ENCODE data around the gene CCDC7. TPM values are rescaled to one million over a fixed set of nuclear protein-coding genes. Genes with fewer than 3 reads are reported as not detected.
"Not testable (repeated sequence)": the region's sequence is repeated elsewhere in the genome, so short reads cannot be mapped to it uniquely, and the experiment has no call there.

Gene CCDC7
- total RNA-seq, 2 experiments from 2014 or later, result 12.7 to 15.2 TPM

DNA sequence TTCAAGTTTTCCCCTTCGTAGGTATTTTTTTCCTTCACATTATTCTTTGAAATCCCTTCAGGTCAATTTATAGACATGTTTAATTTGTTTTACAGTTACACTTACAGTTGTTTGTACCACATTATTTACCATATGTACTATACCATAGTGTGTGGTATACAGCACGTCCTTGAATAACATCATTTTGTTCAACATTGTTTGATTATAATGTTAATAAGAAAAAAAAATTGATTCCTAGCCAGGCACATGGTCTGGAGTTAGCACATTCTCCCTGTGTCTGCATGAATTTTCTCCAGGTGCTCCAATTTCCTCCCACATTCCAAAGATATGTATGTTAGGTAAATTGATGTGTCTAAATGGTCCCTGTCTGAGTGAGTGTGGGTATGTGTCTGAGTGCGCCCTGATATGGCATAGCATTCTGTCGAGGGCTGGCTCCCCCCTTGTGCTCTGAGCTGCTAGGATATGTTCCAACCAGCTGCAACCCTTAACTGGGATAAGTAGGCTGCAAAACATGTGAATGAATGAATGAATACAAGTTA, 247.6 kb downstream of the CCDC7 start:
- CTCF ChIA-PET, result no interaction called here
- Mint-ChIP-seq H3K4me1 (no peaks in the 10 kb centered on the region), H3K9me3 (peaks cover 8% of the 10 kb centered on the region), H3K36me3 (ENCODE audit: low read depth) (no peaks in the 10 kb centered on the region), H3K27ac (no peak overlapping the region), H3K4me3 (no peak overlapping the region), H3K27me3 (no peaks in the 10 kb centered on the region)
- no peak for DNase-seq
- POLR2A ChIA-PET, result interaction anchor here (1.1 kb wide), 1 partner anchor 13 kb away, joined by 3 read pairs; no protein-coding TSS in a partner anchor

DNA sequence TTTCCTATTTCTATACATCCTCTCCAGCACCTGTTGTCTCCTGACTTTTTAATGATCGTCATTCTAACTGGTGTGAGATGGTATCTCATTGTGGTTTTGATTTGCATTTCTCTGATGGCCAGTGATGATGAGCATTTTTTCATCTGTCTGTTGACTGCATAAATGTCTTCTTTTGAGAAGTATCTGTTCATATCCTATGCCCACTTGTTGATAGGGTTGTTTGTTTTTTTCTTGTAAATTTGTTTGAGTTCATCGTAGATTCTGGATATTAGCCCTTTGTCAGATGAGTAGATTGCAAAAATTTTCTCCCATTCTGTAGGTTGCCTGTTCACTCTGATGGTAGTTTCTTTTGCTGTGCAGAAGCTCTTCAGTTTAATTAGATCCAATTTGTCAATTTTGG, 253.7 kb downstream of the CCDC7 start:
- H3K27me3 Mint-ChIP-seq; H3K36me3 Mint-ChIP-seq (ENCODE audit: low read depth); DNase-seq; CTCF ChIA-PET; H3K4me3 Mint-ChIP-seq; POLR2A ChIA-PET; H3K27ac Mint-ChIP-seq; H3K4me1 Mint-ChIP-seq: not testable (repeated sequence)
- peaks cover 17% of the 10 kb centered on the region for H3K9me3 Mint-ChIP-seq

GRCh38 chr10:32713560-32713959, 267.6 kb downstream of the CCDC7 start:
- ChIA-PET CTCF (no interaction called here), POLR2A (no interaction called here)
- Mint-ChIP-seq H3K27me3 (no peaks in the 10 kb centered on the region), H3K4me1 (no peaks in the 10 kb centered on the region), H3K9me3 (peaks cover 24% of the 10 kb centered on the region), H3K27ac (no peak overlapping the region), H3K4me3 (no peak overlapping the region), H3K36me3 (ENCODE audit: low read depth) (no peaks in the 10 kb centered on the region)
- DNase-seq, result no peak

DNA sequence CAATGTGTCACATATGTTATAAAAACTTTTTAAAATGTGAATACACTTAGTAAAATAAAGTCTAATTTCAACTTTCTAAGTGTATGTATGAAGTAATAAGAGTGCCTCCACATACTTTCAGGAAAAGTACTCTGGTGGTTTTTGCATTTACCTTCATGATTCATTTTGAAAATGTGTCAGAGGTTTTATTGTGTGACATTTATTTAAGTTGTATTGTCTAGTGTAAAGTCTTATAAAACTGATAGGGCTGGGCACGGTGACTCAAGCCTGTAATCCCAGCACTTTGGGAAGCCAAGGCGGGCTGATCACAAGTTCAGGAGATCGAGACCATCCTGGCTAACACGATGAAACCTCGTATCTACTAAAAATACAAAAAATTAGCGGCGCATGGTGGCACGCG, 285.6 kb downstream of the CCDC7 start:
- DNase-seq, result no peak
- H3K4me3 Mint-ChIP-seq, result no peak overlapping the region
- ChIA-PET CTCF (no interaction called here), POLR2A (no interaction called here)
- H3K9me3 Mint-ChIP-seq, result no peaks in the 10 kb centered on the region
- H3K4me1 Mint-ChIP-seq, result no peaks in the 10 kb centered on the region
- H3K27me3 Mint-ChIP-seq, result no peaks in the 10 kb centered on the region
- H3K36me3 Mint-ChIP-seq (ENCODE audit: low read depth), result no peaks in the 10 kb centered on the region
- no peak overlapping the region for H3K27ac Mint-ChIP-seq

DNA sequence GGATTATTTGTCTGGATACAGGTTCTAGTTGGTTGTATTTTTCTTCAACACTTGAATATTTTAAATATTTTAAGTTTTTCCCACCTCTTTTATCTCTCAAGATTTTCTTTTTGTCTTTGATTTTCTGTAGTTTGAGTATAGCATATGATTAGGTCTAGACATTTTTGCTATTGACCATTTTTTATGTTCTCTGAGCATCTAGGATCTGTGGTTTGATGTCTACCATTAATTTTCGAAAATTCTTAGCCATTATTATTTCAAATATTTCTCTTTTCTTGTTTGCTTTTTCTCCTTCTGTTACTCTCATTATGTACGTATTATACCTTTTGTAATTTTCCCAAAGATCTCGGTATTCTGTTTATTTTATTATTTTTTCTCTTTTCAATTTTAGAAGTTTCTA, 293.0 kb downstream of the CCDC7 start:
- DNase-seq, result no peak
- H3K36me3 Mint-ChIP-seq (ENCODE audit: low read depth), result no peaks in the 10 kb centered on the region
- ChIA-PET POLR2A (no interaction called here), CTCF (no interaction called here)
- no peaks in the 10 kb centered on the region for H3K9me3 Mint-ChIP-seq
- no peak overlapping the region for H3K4me3 Mint-ChIP-seq
- H3K27me3 Mint-ChIP-seq, result no peaks in the 10 kb centered on the region
- H3K27ac Mint-ChIP-seq, result no peak overlapping the region
- H3K4me1 Mint-ChIP-seq, result no peaks in the 10 kb centered on the region

DNA sequence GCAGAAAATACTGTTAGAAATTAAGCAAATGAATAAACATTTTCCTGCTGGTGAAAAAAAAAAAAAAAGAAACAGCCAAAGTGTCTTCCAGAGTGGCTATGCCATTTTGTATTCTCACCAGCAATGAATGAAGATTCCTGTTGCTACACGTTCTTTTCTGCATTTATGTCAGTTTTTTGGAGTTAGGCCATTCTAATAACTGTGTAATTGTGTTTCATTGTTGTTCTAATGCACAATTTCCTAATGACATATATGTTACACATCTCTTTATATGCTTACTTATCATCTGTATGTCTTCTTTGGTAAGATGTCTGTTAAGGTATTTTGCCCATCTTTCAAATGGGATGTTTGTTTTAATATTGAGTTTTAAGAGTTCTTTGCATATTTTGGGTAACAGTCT, 298.4 kb downstream of the CCDC7 start:
- CTCF ChIA-PET, result no interaction called here
- H3K4me1 Mint-ChIP-seq, result no peaks in the 10 kb centered on the region
- H3K4me3 Mint-ChIP-seq, result no peak overlapping the region
- POLR2A ChIA-PET, result no interaction called here
- no peak overlapping the region for H3K27ac Mint-ChIP-seq
- no peak for DNase-seq
- peaks cover 4% of the 10 kb centered on the region for H3K36me3 Mint-ChIP-seq (ENCODE audit: low read depth)
- no peaks in the 10 kb centered on the region for H3K27me3 Mint-ChIP-seq
- H3K9me3 Mint-ChIP-seq, result no peaks in the 10 kb centered on the region

DNA sequence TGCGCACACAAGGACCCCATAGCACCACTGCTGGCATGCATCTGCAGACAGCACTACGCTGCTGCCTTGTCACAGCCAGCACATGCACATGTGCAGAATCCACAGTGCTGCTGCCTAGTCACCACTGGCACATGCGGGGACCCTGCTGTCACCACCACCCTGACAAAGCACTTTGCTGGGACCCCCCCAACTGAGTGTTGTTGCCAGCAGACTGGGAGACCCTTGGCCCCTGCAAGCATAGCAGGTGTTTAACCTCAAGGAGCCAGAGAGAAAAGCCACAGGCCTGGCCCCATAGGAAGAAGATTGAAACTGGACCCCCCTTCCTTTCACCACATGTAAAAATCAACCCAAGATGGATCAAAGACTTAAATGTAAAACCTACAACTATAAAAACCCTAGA, 300.9 kb downstream of the CCDC7 start:
- no peaks in the 10 kb centered on the region for H3K27me3 Mint-ChIP-seq
- H3K27ac Mint-ChIP-seq, result no peak overlapping the region
- no peaks in the 10 kb centered on the region for H3K9me3 Mint-ChIP-seq
- CTCF ChIA-PET, result no interaction called here
- no peaks in the 10 kb centered on the region for H3K4me1 Mint-ChIP-seq
- POLR2A ChIA-PET, result no interaction called here
- H3K4me3 Mint-ChIP-seq, result no peak overlapping the region
- H3K36me3 Mint-ChIP-seq (ENCODE audit: low read depth), result peaks cover 4% of the 10 kb centered on the region
- DNase-seq, result no peak

DNA sequence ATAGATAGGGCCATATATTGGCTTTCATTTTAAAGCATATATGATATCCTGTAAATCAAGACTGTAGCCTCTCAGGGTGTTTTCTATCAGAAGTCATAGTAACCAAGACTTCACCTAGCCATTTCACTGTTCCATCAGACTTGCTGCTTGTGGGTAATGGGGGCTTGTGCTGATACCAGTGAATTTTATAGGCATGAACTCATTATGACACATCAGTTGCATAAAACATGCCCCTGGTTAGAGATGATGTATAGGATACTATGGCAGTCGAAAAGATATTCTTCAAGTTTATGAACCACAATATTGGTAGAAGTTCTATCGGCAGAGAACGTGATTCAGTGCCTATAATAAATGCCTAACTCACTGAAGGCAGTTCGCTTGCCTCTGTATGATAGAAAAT, 305.6 kb downstream of the CCDC7 start:
- peaks cover 2% of the 10 kb centered on the region for H3K36me3 Mint-ChIP-seq (ENCODE audit: low read depth)
- H3K27me3 Mint-ChIP-seq, result no peaks in the 10 kb centered on the region
- H3K4me1 Mint-ChIP-seq, result no peaks in the 10 kb centered on the region
- CTCF ChIA-PET, result no interaction called here
- peaks cover 5% of the 10 kb centered on the region for H3K9me3 Mint-ChIP-seq
- no peak for DNase-seq
- POLR2A ChIA-PET, result no interaction called here
- no peak overlapping the region for H3K4me3 Mint-ChIP-seq
- no peak overlapping the region for H3K27ac Mint-ChIP-seq

DNA sequence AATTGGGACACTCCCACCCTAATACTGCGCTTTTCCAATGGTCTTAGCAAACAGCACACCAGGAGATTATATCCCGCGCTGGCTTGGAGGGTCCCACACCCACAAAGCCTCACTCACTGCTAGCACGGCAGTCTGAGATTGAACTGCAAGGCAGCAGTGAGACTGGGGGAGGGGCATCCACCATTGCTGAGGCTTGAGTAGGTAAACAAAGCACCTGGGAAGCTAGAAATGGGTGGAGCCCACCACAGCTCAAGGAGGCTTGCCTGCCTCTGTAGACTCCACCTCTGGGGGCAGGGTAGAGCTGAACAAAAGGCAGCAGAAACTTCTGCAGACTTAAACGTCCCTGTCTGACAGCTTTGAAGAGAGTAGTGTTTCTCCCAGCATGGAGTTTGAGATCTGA, 309.0 kb downstream of the CCDC7 start:
- CTCF ChIA-PET, POLR2A ChIA-PET: not testable (repeated sequence)
- peaks cover 16% of the 10 kb centered on the region for H3K9me3 Mint-ChIP-seq

GRCh38 chr10:32771217-32771616, 325.3 kb downstream of the CCDC7 start:
- Mint-ChIP-seq H3K27ac (no peak overlapping the region), H3K4me1 (no peaks in the 10 kb centered on the region), H3K27me3 (no peaks in the 10 kb centered on the region), H3K9me3 (peaks cover 16% of the 10 kb centered on the region), H3K4me3 (no peak overlapping the region), H3K36me3 (ENCODE audit: low read depth) (peaks cover 5% of the 10 kb centered on the region)
- POLR2A ChIA-PET, result no interaction called here
- no peak for DNase-seq
- CTCF ChIA-PET, result interaction anchor here (0.6 kb wide), 1 partner anchor 380 kb away, joined by 4 read pairs; no protein-coding TSS in a partner anchor

More for the DNA sequence above, 309.0 kb downstream of the CCDC7 start:
- not testable (repeated sequence) for H3K4me3 Mint-ChIP-seq; H3K4me1 Mint-ChIP-seq; DNase-seq; H3K27ac Mint-ChIP-seq; H3K27me3 Mint-ChIP-seq; H3K36me3 Mint-ChIP-seq (ENCODE audit: low read depth)

DNA sequence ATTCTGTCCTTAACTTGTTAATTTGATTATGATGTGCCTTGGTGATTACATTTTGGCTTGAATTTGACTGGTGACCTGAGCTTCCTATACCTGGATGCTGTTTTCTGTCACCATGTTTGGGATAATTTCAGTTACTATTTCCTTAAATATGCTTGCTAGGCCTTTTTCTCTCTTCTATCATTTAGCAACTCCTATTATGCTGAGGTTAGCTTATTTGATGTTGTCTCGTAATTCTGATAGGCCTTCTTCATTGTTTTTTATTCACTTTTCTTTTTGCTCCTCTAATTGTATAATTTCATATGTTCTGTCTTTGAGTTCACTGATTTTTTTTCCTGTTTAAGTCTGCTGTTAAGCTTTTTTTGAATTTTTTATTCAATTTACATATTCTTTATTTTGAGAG, 327.2 kb downstream of the CCDC7 start:
- DNase-seq, result no peak
- Mint-ChIP-seq H3K27ac (no peak overlapping the region), H3K9me3 (peaks cover 16% of the 10 kb centered on the region), H3K4me3 (no peak overlapping the region), H3K27me3 (no peaks in the 10 kb centered on the region), H3K36me3 (ENCODE audit: low read depth) (peaks cover 5% of the 10 kb centered on the region), H3K4me1 (no peaks in the 10 kb centered on the region)
- ChIA-PET CTCF (no interaction called here), POLR2A (no interaction called here)

GRCh38 chr10:32786968-32787367, 341.0 kb downstream of the CCDC7 start:
- no peaks in the 10 kb centered on the region for H3K4me1 Mint-ChIP-seq
- no peak for DNase-seq
- H3K9me3 Mint-ChIP-seq, result peaks cover 8% of the 10 kb centered on the region
- CTCF ChIA-PET, result no interaction called here
- POLR2A ChIA-PET, result no interaction called here
- no peak overlapping the region for H3K27ac Mint-ChIP-seq
- no peaks in the 10 kb centered on the region for H3K27me3 Mint-ChIP-seq
- no peak overlapping the region for H3K4me3 Mint-ChIP-seq
- H3K36me3 Mint-ChIP-seq (ENCODE audit: low read depth), result no peaks in the 10 kb centered on the region

DNA sequence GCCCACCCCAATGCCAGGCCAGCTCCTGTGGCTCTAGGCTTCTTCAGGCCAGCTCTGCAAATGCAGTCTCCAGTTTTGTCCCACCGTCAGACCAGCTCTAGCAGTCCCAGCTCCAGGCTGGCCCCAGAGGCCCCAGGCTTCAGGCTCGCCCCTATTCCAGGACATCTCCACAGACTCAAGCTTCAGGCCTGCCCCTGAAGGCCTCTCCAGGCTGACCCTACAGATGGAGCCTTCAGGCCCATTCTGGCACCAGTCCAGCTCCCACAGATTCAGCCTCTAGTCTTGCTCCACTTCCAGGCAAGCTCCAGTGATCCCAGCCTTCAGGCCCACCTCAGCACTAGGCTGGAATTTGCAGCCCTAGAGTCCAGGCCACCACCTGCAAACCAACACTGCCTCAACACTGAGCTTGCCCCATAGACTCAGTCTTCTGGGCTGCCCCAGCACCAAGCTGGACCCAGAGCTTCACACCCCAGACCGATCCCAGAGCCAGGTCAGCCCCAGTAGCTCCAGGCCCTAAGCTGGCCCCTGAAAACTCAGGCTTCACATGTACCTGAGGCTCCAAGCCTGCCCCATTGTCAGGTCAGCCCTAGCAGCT, 341.8 kb downstream of the CCDC7 start:
- CTCF ChIA-PET, result no interaction called here

DNA sequence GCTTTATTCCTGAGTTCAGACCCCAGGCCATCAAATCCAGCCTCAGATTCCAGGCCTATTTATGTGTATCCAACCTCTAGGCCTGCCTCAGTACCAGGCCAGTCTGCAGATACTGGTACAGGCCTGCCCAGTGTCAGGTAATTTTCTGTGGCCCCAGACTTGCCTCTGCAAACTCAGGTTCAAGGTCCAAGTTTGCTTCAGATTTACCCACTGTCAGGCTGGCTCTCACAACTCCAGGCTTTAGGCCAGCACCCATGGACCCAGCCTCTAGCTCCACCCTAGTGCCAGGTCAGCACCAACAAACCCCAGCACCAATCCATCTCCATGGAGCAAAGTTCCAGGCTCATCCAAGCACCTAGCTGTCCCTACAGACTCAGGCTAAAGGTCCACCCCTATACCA, 342.4 kb downstream of the CCDC7 start:
- H3K36me3 Mint-ChIP-seq (ENCODE audit: low read depth), result no peaks in the 10 kb centered on the region
- peaks cover 8% of the 10 kb centered on the region for H3K9me3 Mint-ChIP-seq
- no peak overlapping the region for H3K27ac Mint-ChIP-seq
- POLR2A ChIA-PET, result no interaction called here
- H3K4me1 Mint-ChIP-seq, result no peaks in the 10 kb centered on the region
- H3K4me3 Mint-ChIP-seq, result no peak overlapping the region
- CTCF ChIA-PET, result no interaction called here
- H3K27me3 Mint-ChIP-seq, result no peaks in the 10 kb centered on the region
- DNase-seq, result no peak

More for the DNA sequence above, 341.8 kb downstream of the CCDC7 start:
- H3K9me3 Mint-ChIP-seq, result peaks cover 8% of the 10 kb centered on the region
- no peaks in the 10 kb centered on the region for H3K4me1 Mint-ChIP-seq
- H3K27me3 Mint-ChIP-seq, result no peaks in the 10 kb centered on the region
- no peak for DNase-seq
- H3K36me3 Mint-ChIP-seq (ENCODE audit: low read depth), result no peaks in the 10 kb centered on the region
- no peak overlapping the region for H3K4me3 Mint-ChIP-seq
- no peak overlapping the region for H3K27ac Mint-ChIP-seq
- POLR2A ChIA-PET, result no interaction called here

Data from activated CD4-positive, alpha-beta memory T cell treated with anti-CD3 and anti-CD28 coated beads, Interleukin-2, amount 10 ng/mL, durations not matched to agents 7 days and 5 days (primary cell).